GM12878 (cell line): ENCODE measurements around the gene BEGAIN.

Source experiments
- BHLHE40 ChIP-seq, 2 experiments: fragments of 450-650 bp in 1 of 2; IDR thresholded peaks; 2 replicates each; pipeline ENCODE4 v1.6.1; 2011 to 2017; ENCODE audit warnings: low read depth in 2 of 2, borderline replicate concordance in 1 of 2, improper control_type of control experiment in 1 of 2, low read length in 1 of 2, mild to moderate bottlenecking in 1 of 2
- E2F4 ChIP-seq: IDR thresholded peaks from 2 replicates; pipeline ENCODE4 v1.6.1; 2012; ENCODE audit warnings: low read depth, low read length, improper control_type of control experiment
- EP300 ChIP-seq, 2 experiments: fragments of 150-350 bp in 1 of 2; IDR thresholded peaks; 2 replicates each; pipeline ENCODE4 v1.6.1; 2011 to 2012; ENCODE audit warnings: low read depth in 2 of 2, low read length in 2 of 2, borderline replicate concordance in 1 of 2, improper control_type of control experiment in 1 of 2, inconsistent platforms in 1 of 2; ENCODE audit not compliant: control insufficient read depth in 1 of 2
- FOS ChIP-seq: IDR thresholded peaks from 3 replicates; pipeline ENCODE4 v1.6.1; 2011; ENCODE audit warnings: borderline replicate concordance; ENCODE audit not compliant: insufficient read length; ENCODE audit errors: extremely low read depth
- NFXL1 ChIP-seq: fragments of 450-650 bp; IDR thresholded peaks from 2 replicates; pipeline ENCODE4 v1.6.1; 2017; ENCODE audit warnings: antibody characterized with exemption, mild to moderate bottlenecking, borderline replicate concordance

GRCh38 chr14:100574642-100575031 is 12.6 kb downstream of the BEGAIN start:
- TF ChIP-seq FOS (no peak), NFXL1 (no peak), EP300 (IDR thresholded peaks at IDR 0.05; ENCODE audit: borderline replicate concordance in 1 of 2, control insufficient read depth in 1 of 2, low read depth in 2 of 2, low read length in 2 of 2) (no peak), E2F4 (no peak), BHLHE40 (IDR thresholded peaks at IDR 0.05; ENCODE audit: borderline replicate concordance in 1 of 2, low read depth in 2 of 2, low read length in 1 of 2) (no peak)
